PC-9 (cell line): ENCODE data around the gene DRD4.

Experiments
- EZH2 ChIP-seq: fragments of 200-600 bp; sonication (generic); IDR thresholded peaks from 2 replicates; pipeline ENCODE4 v1.8.0; 2017; ENCODE audit warnings: antibody characterized with exemption, low read depth
- TF ChIP-seq, protein P1 (sequence below): fragments of 200-600 bp; sonication (generic); conservative IDR thresholded peaks from 2 replicates; pipeline ENCODE4 v1.6.1; 2017; ENCODE audit warnings: mixed run types, antibody characterized with exemption, mild to moderate bottlenecking, moderate library complexity

DNA sequence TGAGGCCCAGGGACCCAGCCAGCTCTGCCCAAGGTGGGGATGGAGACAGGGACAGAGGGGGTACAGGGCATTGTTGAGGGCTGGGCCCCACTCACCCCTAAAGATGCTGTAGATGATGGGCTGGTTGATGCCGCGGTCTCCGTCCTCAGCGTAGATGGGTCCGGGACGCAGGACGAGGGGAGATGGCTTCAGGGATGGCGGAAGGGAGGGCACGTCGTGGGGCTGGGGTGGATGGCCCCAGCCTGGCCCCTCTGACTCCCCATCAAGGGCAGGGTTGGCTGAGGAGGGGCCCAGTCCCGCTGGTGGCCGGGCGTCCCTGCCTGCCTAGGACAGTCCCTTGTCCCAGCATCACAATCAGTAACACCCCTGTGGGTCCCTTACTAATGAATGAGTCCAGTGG is 16.9 kb upstream of the DRD4 start:
- TF ChIP-seq, protein P1, sequence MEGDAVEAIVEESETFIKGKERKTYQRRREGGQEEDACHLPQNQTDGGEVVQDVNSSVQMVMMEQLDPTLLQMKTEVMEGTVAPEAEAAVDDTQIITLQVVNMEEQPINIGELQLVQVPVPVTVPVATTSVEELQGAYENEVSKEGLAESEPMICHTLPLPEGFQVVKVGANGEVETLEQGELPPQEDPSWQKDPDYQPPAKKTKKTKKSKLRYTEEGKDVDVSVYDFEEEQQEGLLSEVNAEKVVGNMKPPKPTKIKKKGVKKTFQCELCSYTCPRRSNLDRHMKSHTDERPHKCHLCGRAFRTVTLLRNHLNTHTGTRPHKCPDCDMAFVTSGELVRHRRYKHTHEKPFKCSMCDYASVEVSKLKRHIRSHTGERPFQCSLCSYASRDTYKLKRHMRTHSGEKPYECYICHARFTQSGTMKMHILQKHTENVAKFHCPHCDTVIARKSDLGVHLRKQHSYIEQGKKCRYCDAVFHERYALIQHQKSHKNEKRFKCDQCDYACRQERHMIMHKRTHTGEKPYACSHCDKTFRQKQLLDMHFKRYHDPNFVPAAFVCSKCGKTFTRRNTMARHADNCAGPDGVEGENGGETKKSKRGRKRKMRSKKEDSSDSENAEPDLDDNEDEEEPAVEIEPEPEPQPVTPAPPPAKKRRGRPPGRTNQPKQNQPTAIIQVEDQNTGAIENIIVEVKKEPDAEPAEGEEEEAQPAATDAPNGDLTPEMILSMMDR, result no peak
- TF ChIP-seq EZH2, result no peak
